ENCODE results near the gene RPE.

Gene RPE

GRCh38 chr2:209977386-209978239 lies 24.8 kb upstream of the RPE start:
- ChIA-PET POLR2A (no interaction called here), CTCF (interaction anchor here (0.6 to 1.3 kb wide), 6 partner anchors 9 to 553 kb away, joined by 3 to 4 read pairs (median 4); no protein-coding TSS in a partner anchor)
- TF ChIP-seq SP1 (IDR thresholded peaks at IDR 0.05) (no peak), FOXK2 (IDR thresholded peaks at IDR 0.05) (no peak), CTBP1 (IDR thresholded peaks at IDR 0.05; ENCODE audit: borderline replicate concordance) (no peak), BHLHE40 (IDR thresholded peaks at IDR 0.05; ENCODE audit: borderline replicate concordance) (no peak), SUZ12 (IDR thresholded peaks at IDR 0.05) (no peak), FOXA1 (IDR thresholded peaks at IDR 0.05) (no peak), LEF1 (IDR thresholded peaks at IDR 0.05; ENCODE audit: borderline replicate concordance) (no peak), NFRKB (IDR thresholded peaks at IDR 0.05) (no peak), ARNT (IDR thresholded peaks at IDR 0.05) (no peak), FOXM1 (IDR thresholded peaks at IDR 0.05; ENCODE audit: borderline replicate concordance) (no peak), L3MBTL2 (conservative IDR thresholded peaks at IDR 0.05) (no peak), PKNOX1 (IDR thresholded peaks at IDR 0.05) (no peak), HDGF (IDR thresholded peaks at IDR 0.05; ENCODE audit: borderline replicate concordance) (no peak), ELF4 (IDR thresholded peaks at IDR 0.05) (no peak), ZNF384 (IDR thresholded peaks at IDR 0.05) (no peak), TARDBP (IDR thresholded peaks at IDR 0.05) (no peak)
- DNase-seq (ENCODE audit: extremely low spot score), result no peak

- DNase-seq (ENCODE audit: extremely low spot score), result no peak
- no peak for TF ChIP-seq BHLHE40 (IDR thresholded peaks at IDR 0.05; ENCODE audit: borderline replicate concordance)
- no peak for TF ChIP-seq NFRKB (IDR thresholded peaks at IDR 0.05)
- TF ChIP-seq FOXK2 (IDR thresholded peaks at IDR 0.05), result no peak
- TF ChIP-seq CTBP1 (IDR thresholded peaks at IDR 0.05; ENCODE audit: borderline replicate concordance), result no peak
- no peak for TF ChIP-seq FOXA1 (IDR thresholded peaks at IDR 0.05)
- TF ChIP-seq L3MBTL2 (conservative IDR thresholded peaks at IDR 0.05), result no peak
- TF ChIP-seq TARDBP (IDR thresholded peaks at IDR 0.05), result no peak
- TF ChIP-seq LEF1 (IDR thresholded peaks at IDR 0.05; ENCODE audit: borderline replicate concordance), result no peak
- no peak for TF ChIP-seq HDGF (IDR thresholded peaks at IDR 0.05; ENCODE audit: borderline replicate concordance)
- TF ChIP-seq PKNOX1 (IDR thresholded peaks at IDR 0.05), result no peak
- TF ChIP-seq ELF4 (IDR thresholded peaks at IDR 0.05), result no peak
- POLR2A ChIA-PET, result no interaction called here
- CTCF ChIA-PET, result no interaction called here
These were observed 18.1 kb upstream of the RPE start for GRCh38 chr2:209984291-209984690.

- CTCF ChIA-PET, result no interaction called here
- POLR2A ChIA-PET, result no interaction called here
- TF ChIP-seq FOXA1 (IDR thresholded peaks at IDR 0.05), result no peak
- no peak for TF ChIP-seq CTBP1 (IDR thresholded peaks at IDR 0.05; ENCODE audit: borderline replicate concordance)
- no peak for TF ChIP-seq BHLHE40 (IDR thresholded peaks at IDR 0.05; ENCODE audit: borderline replicate concordance)
- no peak for TF ChIP-seq SP1 (IDR thresholded peaks at IDR 0.05)
- TF ChIP-seq ZNF384 (IDR thresholded peaks at IDR 0.05), result no peak
- TF ChIP-seq PKNOX1 (IDR thresholded peaks at IDR 0.05), result no peak
- TF ChIP-seq TARDBP (IDR thresholded peaks at IDR 0.05), result no peak
- no peak for TF ChIP-seq FOXM1 (IDR thresholded peaks at IDR 0.05; ENCODE audit: borderline replicate concordance)
- TF ChIP-seq L3MBTL2 (conservative IDR thresholded peaks at IDR 0.05), result no peak
- TF ChIP-seq SUZ12 (IDR thresholded peaks at IDR 0.05), result no peak
- DNase-seq (ENCODE audit: extremely low spot score), result no peak
These were observed 16.6 kb upstream of the RPE start for GRCh38 chr2:209985874-209986273.

- no peak for DNase-seq (ENCODE audit: extremely low spot score)
- ChIA-PET CTCF (interaction anchor here (0.6 kb wide), 1 partner anchor 9 kb away, joined by 3 read pairs; no protein-coding TSS in a partner anchor), POLR2A (no interaction called here)
- TF ChIP-seq SP1 (IDR thresholded peaks at IDR 0.05) (no peak), PKNOX1 (IDR thresholded peaks at IDR 0.05) (no peak), ARNT (IDR thresholded peaks at IDR 0.05) (no peak), SUZ12 (IDR thresholded peaks at IDR 0.05) (no peak), FOXM1 (IDR thresholded peaks at IDR 0.05; ENCODE audit: borderline replicate concordance) (no peak), TARDBP (IDR thresholded peaks at IDR 0.05) (no peak), ELF4 (IDR thresholded peaks at IDR 0.05) (no peak)
These were observed 16.0 kb upstream of the RPE start for GRCh38 chr2:209986415-209986814.

- ChIA-PET POLR2A (no interaction called here), CTCF (no interaction called here)
- TF ChIP-seq PKNOX1 (IDR thresholded peaks at IDR 0.05) (no peak), FOXA1 (IDR thresholded peaks at IDR 0.05) (no peak), FOXK2 (IDR thresholded peaks at IDR 0.05) (no peak), SUZ12 (IDR thresholded peaks at IDR 0.05) (no peak), FOXM1 (IDR thresholded peaks at IDR 0.05; ENCODE audit: borderline replicate concordance) (no peak), TARDBP (IDR thresholded peaks at IDR 0.05) (no peak), ELF4 (IDR thresholded peaks at IDR 0.05) (no peak)
- no peak for DNase-seq (ENCODE audit: extremely low spot score)
These were observed 14.4 kb upstream of the RPE start for GRCh38 chr2:209988010-209988409.
